GM12872 (cell line): ENCODE results near the gene MAST1.

ENCODE experiments used
- CTCF ChIP-seq: IDR thresholded peaks from 3 replicates; pipeline ENCODE4 v1.5.1; 2011; ENCODE audit warnings: low read depth, mild to moderate bottlenecking, low read length, moderate library complexity; ENCODE audit not compliant: insufficient read depth

Gene MAST1

GRCh38 chr19:12885749-12886650 lies 47.7 kb downstream of the MAST1 start:
- no peak for TF ChIP-seq CTCF

GRCh38 chr19:12886651-12886968 lies 48.3 kb downstream of the MAST1 start:
- TF ChIP-seq CTCF: no peak

- TF ChIP-seq CTCF: no peak
Observed at GRCh38 chr19:12886969-12887747, 48.8 kb downstream of the MAST1 start, which contains the start of gene KLF1. Gene KLF1 (minus strand): TSS chr19:12887201. CDS start chr19:12887140, 61 bp downstream.

- no peak for TF ChIP-seq CTCF
Observed at GRCh38 chr19:12888006-12888603, 49.8 kb downstream of the MAST1 start.

- peak; percentile 10; the same call in 1 of the 3 replicates for TF ChIP-seq CTCF
Observed at GRCh38 chr19:12890299-12890786, 52.0 kb downstream of the MAST1 start.

- TF ChIP-seq CTCF: no peak
Observed at GRCh38 chr19:12890787-12891552, 52.7 kb downstream of the MAST1 start, which contains the start of gene GCDH. Gene GCDH (plus strand): TSS chr19:12891160. CDS start chr19:12891305, 145 bp downstream.
